ENCODE results near the gene JAKMIP1.

JAKMIP1 gene

DNA sequence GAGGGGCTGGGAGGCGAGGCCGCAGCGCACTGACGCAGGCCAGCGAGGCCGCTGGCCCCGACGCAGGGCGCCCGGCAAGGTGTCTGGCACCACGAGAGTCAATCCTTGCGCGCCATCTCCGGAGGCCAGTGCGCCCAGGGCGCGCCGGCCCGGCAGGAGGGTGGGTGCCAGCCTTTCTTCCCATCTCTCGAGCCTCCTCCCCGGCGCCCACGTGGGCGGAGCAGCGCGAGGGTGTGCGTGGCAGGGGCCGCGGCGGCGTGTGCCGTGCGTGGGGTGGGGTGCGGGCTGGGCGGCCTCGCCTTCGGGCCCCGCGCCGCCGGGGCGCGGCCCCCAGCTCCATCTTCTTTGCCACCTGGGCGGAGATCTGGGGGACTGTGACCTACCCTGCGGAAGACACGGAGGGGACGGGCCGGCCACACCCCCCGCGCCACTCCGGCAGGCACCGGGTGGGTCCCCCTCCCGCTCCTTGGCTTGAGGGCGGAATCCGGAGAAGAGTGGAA is 877 bp downstream of the JAKMIP1 start:
- DNase-seq: peak in 1 of 2 experiments; percentile 11

DNA sequence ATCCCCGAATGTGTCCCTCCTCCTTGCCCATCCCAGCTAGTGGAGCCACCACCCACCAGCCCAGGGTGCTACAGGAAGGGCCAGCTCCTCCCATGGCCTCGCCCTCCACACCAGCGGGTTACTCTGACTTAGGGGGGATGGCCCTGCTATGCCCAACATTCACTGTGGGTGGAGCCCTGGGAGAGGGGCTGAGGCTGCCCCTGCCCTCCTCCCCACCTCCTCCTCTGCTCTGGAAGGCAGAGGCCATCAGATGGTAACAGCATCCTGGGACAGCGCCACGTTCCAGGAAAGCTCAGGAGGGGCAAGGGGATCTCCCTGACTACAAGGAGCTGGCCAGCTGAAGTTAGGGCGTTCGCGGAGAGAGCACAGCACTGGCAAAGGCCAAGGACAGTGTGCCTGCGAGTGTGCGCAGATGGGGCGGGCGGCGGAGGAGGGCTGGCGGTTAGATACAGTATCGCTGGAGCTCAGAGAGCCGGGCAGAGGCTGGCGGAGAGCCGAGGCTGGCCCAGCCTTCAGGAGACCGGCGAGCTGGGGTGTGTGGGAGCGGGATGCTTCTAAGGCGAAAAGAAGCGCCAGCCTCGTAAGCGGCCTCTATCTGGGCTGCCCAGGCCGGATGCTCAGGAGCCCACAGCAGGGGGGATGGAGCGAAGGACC is 1.5 kb downstream of the JAKMIP1 start:
- peak; percentile 11 to 20 for DNase-seq

DNA sequence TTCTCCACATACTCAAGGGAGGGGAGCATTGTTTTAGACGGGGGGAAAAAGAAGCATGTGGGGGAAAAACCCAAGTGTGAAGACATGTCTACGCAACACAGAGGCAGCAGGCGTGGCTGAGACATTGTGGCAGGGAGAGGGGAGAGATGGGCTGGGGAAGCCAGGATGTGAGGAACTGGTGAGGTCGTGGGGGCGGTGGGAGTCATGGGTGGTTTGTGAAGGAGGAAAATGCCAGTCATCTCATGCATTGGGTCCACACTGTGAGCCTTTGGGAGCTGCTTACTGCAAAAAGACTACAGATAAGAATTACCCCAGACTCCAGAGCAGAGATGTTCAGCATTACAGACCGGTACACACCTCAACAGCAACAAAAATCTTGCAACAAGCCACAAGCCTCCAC is 2.1 kb downstream of the JAKMIP1 start:
- DNase-seq: no peak

DNA sequence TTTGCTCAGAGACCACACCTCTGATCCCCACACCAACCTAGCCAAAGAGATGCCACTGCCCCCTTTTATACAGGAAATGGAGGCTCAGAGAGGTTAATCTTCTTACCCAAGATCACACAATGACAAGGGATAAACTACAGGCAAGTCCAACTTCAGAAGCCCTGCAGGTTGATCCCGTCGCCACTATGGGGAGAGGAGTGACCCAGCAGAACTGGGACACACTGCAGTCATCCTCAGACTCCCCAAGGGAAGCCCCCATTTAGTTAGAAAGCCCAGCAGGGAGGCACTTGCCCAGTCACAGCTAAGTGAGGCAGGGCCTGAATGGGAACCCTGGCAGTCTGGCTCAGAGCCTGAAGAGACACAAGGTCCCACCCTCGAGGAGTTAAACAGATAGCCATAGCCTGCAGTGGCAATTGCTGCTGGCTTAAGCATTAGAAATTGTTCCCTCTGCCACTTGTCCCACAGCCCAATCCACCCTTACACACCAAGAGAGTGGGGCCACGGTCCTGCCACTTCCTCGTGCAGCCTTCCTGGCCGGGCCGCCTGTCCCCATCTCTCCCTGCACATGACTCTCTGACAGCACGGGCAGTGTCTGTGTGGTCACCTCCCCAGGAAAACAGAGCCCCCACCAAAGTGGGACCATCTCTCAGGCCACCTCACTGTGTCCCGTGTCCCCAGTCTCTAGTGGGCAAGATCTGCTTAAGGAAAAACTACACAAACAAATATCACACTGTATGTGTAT is 2.7 kb downstream of the JAKMIP1 start:
- no peak for DNase-seq

DNA sequence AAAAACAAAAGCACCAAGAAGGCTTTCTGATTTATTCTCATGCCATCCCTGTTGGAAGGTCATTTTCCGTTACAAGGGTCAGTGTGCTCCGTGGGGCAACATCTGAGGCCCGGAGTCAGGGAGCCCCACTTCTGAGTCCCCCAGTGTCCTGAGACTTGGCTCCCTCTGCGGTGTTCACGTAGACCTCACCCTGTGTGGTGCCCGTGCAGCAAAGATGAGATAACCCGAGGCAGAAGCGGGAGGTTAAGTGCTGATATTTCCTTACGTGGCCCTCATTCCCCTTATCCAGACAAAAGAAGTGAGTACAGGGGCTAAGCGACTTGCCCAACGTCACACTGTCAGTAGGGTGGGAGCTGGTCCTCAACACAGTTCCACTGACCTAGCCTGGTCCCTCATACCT is 3.5 kb downstream of the JAKMIP1 start:
- DNase-seq: no peak

DNA sequence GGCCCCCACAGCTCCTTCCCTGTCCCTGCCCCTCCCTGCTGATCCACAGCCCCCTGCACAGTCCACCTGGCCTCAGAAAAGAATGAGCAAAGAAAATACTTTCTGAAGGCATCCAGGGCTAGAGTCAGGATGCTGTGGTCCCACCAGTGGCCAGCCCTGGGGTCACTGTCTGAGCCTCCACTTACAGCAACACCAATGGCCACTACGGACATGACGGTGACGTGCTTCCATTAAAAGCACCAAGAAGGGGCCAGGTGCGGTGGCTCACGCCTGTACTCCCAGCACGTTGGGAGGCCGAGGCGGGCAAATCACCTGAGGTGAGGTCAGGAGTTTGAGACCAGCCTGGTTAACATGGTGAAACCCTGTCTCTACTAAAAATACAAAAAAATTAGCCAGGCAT is 4.0 kb downstream of the JAKMIP1 start:
- DNase-seq: no peak

DNA sequence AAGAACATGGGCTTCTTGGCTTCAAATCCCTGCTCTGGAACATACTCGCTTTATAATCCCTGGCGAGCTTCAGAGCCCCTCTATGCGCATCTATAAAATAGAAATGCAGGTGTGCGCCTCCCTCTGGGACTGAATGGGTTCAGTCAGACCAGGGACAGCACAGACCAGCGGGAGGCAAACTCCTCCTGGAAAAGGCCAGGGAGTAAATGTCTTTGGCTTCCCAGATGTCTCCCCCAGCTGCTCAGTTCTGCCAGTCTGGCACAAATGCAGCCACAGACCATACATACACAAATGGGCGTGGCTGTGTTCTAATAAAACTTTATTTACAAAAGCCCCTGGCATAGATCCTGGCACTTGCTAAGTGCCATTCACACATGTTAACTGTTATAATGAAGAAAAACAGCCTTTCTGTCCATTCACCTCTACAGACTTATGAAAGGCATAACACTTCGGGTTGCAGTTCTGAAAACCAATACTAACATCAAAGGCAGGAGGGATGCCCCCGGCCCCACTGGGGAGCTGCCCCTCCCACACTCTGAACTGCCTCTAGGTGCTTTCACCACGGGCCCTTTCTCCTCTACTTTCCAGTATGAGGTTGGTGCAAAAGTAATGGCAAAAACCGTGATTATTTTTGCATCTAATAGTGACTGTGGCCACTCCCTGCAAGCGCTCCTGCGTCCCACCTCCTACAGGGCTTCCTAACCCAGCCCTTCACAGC is 4.6 kb downstream of the JAKMIP1 start:
- no peak for DNase-seq

DNA sequence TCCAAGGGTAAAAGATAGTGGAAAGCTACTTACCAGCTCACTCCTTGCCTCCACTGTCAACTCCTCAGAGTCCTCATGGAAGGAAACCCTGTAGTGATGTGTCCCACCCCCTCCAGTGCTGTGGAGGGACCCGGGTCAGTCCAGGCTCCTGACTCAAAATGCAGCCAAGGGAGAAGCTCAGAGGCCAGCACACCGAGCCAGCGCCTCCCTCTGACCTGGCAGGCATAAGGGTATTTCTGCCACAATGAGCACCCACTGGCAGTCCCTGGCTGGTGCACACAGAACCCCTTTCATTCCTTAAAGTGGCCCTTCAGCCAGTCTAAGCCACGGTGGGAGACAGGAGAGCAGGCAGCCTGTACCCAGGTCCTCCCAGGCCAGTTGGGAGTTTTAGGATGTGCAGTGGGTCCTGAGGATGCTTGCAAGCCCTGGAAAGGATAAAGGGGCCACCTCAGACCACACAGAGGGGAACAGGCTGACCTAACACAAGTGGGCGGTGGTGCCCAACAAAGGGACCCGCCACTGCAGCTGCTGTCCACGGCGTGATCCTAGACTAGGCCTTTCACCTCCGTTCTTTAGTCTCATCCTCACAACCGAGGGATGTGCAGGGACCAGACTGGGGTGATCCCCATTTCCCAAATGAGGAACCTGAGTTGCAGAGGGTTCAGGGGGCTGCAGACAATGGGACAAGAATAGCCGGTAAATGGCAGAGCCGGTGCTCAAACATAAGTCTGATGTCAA is 5.7 kb downstream of the JAKMIP1 start:
- DNase-seq: no peak

DNA sequence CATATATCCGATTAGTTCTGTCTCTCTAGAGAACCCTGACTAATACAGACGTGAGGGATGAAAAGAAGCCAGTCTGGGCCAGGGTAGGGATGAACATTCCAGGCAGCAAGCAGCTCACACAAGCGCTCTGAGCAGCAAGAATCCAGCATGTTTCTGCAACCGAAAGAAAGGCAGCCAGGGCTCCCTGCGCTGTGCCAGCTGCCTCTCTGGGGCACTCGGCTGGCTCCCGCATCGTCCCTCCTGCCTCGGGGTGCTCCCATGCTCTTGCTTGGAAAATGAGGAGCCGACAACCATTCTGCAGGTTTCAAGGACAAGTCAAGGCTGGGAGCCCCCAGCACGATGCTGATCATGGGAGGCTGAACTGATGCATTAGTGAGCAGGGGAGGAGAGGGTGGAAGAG is 7.0 kb downstream of the JAKMIP1 start:
- no peak for DNase-seq

DNA sequence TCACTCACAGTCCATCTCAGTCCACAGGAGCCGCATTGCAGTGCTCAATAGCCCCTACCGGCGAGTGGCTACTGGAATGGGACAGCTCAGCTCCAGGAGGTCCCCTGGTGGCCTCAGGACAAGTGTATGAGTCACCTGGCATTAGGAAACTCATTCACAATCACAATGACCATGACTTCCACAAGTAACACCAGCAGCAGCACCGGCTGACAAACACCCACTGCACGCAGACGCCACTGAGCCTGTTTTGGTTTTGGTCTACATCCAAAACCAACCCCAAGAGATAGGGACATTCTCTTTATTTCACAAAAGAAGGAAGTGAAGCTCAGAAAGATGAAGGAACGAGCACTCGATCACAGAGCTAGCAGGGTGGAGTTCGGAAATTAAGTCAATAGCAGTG is 8.1 kb downstream of the JAKMIP1 start:
- DNase-seq: no peak

DNA sequence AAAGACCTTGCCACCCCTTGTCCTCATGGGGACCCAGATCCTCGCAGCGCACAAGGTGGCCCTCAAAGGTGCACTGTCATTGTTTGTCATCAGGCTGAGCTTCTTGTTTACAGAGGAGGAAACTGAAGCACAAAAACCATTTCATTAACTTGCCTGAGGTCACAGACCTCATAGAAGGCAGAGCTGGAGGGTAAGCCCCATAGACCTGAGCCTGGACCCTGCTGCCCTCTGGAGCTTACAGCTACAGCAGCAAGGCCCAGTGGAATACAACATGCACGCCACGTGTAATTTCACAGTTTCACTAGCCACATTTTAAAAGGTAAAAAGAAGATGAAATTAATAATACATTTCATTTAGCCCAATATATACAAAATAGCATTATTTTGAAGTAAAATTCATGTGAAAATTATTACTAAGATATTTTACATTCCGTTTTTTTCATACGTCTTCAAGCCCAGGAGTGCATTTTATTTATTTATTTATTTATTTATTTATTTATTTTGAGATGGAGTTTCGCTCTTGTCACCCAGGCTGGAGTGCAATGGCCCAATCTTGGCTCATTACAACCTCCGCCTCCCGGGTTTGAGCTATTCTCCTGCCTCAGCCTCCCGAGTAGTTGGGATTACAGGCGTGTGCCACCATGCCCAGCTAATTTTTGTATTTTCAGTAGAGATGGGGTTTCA is 8.8 kb downstream of the JAKMIP1 start:
- DNase-seq: no peak

DNA sequence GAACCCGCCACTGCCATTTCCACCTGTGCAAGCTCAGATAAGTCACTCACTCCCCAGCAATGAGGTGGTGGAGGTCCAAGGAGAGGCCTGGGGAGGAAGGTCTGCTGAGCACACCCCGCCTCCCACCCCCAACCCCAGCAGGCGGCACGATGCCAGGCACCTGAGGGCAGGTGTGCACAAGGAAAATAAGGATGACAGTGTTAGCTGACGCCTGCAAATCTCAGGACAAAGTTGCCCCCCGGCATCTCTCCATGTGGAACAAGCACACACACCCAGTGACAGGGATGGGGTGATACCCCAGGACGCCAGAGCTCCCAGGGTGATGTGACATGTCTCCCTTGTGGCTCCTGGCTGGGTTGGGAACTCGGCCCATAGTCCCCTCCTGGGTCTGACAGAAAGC is 9.9 kb downstream of the JAKMIP1 start:
- no peak for DNase-seq

DNA sequence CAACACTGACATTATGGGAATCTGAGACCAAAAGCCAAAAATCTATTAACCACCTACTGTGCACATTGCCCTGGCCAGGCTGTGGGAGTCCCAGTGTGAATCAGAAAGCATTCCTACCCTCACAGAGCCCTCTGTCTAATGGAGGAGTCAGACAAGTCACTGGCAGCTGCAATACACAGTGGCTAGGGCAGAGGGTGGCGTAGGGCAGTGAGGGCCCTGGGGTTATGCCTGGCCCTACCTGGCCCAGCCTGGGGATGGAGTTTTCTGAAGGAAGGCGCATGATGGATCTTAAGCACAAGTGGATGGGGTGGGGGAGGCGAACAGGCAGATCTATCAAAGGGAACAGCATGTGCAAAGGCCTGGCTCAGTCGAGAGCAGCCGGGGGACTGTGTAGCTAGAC is 10.8 kb downstream of the JAKMIP1 start:
- DNase-seq: no peak

DNA sequence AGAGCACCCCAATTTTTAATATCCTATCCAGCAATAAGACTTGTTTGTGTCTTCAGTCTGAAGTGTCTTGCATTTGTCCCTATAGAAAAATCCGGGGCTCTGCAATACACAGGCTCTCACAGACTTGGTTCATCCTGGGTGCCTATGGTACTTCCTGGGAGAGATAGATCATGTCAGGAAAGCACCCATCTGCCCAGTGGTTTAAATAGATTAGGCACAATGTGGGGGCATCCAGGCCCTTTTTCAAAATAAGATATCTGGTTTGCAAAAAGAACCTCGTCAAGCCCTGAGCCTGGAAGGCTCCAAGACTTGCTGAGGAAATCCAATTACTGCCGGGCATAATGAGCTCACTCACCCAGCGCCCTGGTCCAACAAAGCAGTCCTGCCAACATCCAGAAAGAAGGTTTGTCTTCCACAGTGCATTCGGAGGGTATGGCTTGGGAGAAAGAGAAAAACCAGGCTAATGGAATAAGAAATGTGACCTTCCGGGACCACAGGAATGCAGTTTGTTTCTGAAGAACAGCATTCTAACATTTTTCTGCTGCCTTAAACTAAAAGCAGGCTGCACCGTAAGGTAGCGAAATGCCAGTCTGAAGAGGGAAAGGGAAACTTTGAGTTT is 11.6 kb downstream of the JAKMIP1 start:
- no peak for DNase-seq

DNA sequence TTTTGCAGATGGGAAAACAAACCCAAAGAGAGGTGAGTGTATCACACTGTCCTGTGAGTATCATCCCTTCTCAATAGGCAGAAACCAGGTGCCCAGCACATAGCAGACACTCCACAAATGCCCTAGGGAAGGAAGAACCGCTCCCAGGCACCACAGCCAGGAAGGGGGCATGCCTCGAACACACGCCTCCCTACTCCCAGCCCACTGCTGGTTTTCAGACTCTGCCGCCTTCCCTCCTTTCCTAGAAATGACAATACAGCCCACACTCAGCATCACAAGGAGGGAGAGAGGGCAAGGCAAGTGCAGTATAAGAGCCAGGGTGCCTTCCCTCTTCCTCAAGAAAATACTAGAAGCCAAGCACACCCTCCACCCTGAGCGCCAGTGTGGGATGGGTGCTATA is 16.2 kb downstream of the JAKMIP1 start:
- no peak for DNase-seq

DNA sequence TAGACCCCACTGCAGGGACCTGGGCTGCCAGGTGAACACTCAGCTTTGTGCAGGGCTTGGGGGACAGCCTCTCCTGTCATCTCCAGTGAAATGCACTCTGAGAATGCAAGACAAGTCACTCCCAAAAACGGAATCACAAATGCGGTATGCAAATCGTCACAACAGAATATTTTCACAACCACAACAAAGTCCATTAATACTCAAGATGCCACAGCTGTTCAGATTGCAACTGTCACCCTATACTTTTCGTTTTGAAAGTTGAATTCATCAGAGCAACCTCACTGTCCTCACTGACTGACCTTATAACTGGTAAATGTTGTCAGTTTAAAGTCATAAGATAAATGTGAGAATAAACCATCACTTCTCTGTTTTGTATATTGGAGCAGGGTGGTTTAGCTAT is 16.6 kb downstream of the JAKMIP1 start:
- no peak for DNase-seq

DNA sequence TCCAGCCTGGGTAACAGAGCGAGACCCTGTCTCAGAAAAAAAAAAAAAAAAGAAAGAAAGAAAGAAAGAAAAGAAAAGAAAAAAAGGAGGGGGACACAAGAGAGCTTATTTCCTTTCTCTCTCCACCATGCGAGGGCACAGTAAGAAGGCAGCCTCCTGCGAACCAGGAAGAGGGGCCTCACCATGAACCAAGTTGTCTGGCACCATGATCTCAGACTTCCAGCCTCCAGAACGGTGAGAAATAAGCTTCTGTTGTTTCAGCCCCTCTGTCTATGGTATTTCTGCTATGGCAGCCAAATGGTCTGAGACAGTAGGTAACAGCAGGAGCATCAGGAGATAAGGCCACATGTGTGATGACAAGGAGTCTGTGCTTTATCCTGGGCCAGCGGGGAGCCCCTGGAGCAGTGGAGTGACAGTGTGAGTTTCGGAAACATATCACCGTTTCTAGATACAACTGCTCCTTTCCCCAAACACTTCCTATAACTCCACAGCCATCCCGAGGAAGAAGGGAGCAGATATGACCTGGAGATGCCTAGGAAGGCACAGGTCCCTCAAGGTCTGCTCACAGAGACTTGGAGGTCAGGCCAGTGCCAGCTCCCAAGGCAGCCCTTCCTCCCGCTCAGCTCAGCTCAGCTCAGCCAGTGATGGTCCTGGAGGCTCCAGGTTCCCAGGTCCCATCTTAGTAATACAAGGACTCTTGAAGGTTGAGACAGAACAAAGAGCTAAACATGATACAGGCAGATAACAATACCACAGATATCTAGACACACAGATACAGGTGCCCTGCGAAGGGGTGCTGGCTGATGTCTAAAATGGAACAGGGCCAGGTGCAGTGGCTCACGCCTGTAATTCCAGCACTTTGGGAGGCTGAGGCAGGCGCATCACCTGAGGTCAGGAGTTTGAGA is 17.7 kb downstream of the JAKMIP1 start:
- DNase-seq: no peak

DNA sequence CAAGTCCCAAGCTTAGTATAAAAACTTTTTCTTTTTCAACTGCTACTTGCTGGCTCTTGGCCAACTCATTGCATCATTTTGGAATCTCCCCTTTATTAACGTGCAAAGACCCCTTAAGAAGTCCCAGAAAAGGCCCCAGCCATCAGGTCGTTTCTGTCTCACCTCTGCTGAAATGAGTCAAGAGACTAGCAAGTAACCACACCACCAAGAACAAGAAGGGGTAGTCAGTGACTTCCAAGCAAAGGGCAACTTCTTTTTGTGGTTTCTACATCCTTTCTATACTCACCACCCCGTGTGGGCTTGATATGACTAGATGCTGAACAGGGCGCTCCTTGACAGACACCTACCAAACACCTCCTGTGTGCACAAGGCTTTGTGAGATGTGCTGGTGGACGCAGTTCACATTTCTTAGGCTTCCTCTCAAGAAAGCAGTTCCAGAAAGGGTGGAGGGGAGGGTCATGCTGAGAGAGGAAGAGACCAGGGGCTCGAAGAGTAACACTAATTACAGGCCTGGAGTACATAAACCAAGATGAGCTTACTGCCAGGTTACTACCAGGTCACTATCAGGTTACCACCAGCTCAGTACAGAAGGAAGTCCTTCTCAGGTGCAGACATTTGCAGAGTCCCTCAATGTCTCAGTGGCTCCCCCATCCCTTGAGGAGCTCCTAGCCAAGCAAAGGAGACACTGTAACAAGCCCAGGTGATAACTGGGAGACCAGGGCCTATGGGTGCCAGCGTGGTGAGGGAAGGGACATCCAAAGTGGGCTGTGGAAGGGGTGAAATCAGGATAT is 19.3 kb downstream of the JAKMIP1 start:
- DNase-seq: no peak

DNA sequence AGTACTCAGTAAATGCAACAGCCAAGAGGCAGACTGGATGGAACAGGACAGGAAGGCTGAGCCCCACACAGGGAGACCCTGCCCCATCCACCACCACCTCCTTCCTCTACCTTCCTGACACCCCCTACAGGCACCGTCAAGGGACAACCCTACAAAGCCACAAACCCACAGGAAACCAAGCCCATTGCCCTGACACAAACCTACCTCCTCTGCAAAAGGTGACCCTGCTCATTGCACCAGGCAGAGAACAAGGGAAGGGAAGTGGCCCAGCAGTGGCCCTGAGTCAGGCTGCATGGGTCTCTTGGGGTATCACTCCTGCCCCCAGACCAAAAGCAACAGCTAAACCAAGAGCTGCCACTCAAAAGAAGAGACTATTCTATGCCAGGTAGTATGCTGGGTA is 21.0 kb downstream of the JAKMIP1 start:
- no peak for DNase-seq

DNA sequence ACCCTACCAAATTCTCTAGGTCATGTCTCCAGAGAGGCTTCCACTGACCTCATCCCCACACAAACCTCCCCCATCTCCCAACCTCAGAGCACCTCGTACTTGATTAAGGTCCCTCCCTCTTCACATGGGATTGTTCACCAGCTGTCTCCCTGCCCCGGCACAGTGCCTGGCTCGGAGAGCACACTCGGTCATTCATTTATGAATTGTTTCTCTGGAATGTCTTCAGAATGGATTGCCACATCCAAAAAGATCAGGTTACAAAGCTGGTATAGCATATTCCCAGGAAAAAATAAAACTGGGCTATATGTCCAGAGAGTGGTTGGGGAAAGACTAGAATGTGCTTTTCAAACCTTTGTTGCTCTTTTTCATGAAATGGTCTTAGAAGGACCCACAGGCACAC is 21.6 kb downstream of the JAKMIP1 start:
- no peak for DNase-seq

All from SW 1271 (cell line).